ENCODE data around the gene NCOA7. TPM values are rescaled to one million over a fixed set of nuclear protein-coding genes. Genes with fewer than 3 reads are reported as not detected.
"Not testable (repeated sequence)": the region's sequence is repeated elsewhere in the genome, so short reads cannot be mapped to it uniquely, and the experiment has no call there.

The NCOA7 gene
- total and polyA plus RNA-seq, 5 donors from 2014 or later = 12.6 to 41.9 (median 14.3) TPM

- Mint-ChIP-seq H3K36me3 (no peaks in the 10 kb centered on the region), H3K27ac (no peak overlapping the region), H3K4me1 (peaks cover 0 to 4% (median 0%) of the 10 kb centered on the region in 4 donors), H3K4me3 (no peak overlapping the region), H3K27me3 (peaks cover 24% of the 10 kb centered on the region), H3K9me3 (no peaks in the 10 kb centered on the region)
- no peak overlapping the region for H3K4me3 ChIP-seq (ENCODE audit: low read depth, low read length)
- ATAC-seq (ENCODE audit: low read depth in 2 of 2) = no peak
- H3K27ac ChIP-seq (ENCODE audit: insufficient read depth, low read length, poor library complexity, severe bottlenecking) = no peak overlapping the region
- H3K4me1 ChIP-seq (ENCODE audit: control insufficient read depth, insufficient read depth, low read length, poor library complexity, severe bottlenecking) = no peaks in the 10 kb centered on the region
- H3K9me3 ChIP-seq (ENCODE audit: control insufficient read depth in 2 of 2, low read length in 2 of 2) = no peaks in the 10 kb centered on the region
- H3K27me3 ChIP-seq (ENCODE audit: control insufficient read depth, insufficient read depth, low read length) = peaks cover 8% of the 10 kb centered on the region
- H3K36me3 ChIP-seq (ENCODE audit: control insufficient read depth, insufficient read depth, low read length) = no peaks in the 10 kb centered on the region
- DNase-seq = no peak
Observed at GRCh38 chr6:125944896-125945295, 154.1 kb downstream of the NCOA7 start.

- peaks cover 19% of the 10 kb centered on the region for H3K27me3 Mint-ChIP-seq
- peaks cover 0 to 4% (median 0%) of the 10 kb centered on the region in 4 donors for H3K4me1 Mint-ChIP-seq
- H3K36me3 Mint-ChIP-seq = no peaks in the 10 kb centered on the region
- no peaks in the 10 kb centered on the region for H3K36me3 ChIP-seq (ENCODE audit: control insufficient read depth, insufficient read depth, low read length)
- H3K4me1 ChIP-seq (ENCODE audit: control insufficient read depth, insufficient read depth, low read length, poor library complexity, severe bottlenecking) = no peaks in the 10 kb centered on the region
- peaks cover 8% of the 10 kb centered on the region for H3K27me3 ChIP-seq (ENCODE audit: control insufficient read depth, insufficient read depth, low read length)
- no peaks in the 10 kb centered on the region for H3K9me3 Mint-ChIP-seq
- DNase-seq (no peak), ATAC-seq (ENCODE audit: low read depth in 2 of 2) (no peak)
- no peak overlapping the region for H3K27ac ChIP-seq (ENCODE audit: insufficient read depth, low read length, poor library complexity, severe bottlenecking)
- no peaks in the 10 kb centered on the region for H3K9me3 ChIP-seq (ENCODE audit: control insufficient read depth in 2 of 2, low read length in 2 of 2)
- H3K4me3 ChIP-seq (ENCODE audit: low read depth, low read length) = no peak overlapping the region
- peak overlapping the region in 1 of 4 donors; percentile 5 for H3K4me3 Mint-ChIP-seq
- no peak overlapping the region for H3K27ac Mint-ChIP-seq
Observed at GRCh38 chr6:125945378-125946141, 154.8 kb downstream of the NCOA7 start.

- Mint-ChIP-seq H3K9me3 (no peaks in the 10 kb centered on the region), H3K36me3 (no peaks in the 10 kb centered on the region), H3K27ac (no peak overlapping the region), H3K4me3 (no peak overlapping the region), H3K27me3 (peaks cover 24% of the 10 kb centered on the region), H3K4me1 (peaks cover 0 to 4% (median 0%) of the 10 kb centered on the region in 4 donors)
- no peak for DNase-seq
- H3K4me3 ChIP-seq (ENCODE audit: low read depth, low read length) = no peak overlapping the region
- H3K36me3 ChIP-seq (ENCODE audit: control insufficient read depth, insufficient read depth, low read length) = no peaks in the 10 kb centered on the region
- no peak for ATAC-seq (ENCODE audit: low read depth in 2 of 2)
- H3K4me1 ChIP-seq (ENCODE audit: control insufficient read depth, insufficient read depth, low read length, poor library complexity, severe bottlenecking) = no peaks in the 10 kb centered on the region
- H3K27ac ChIP-seq (ENCODE audit: insufficient read depth, low read length, poor library complexity, severe bottlenecking) = no peak overlapping the region
- H3K9me3 ChIP-seq (ENCODE audit: control insufficient read depth in 2 of 2, low read length in 2 of 2) = no peaks in the 10 kb centered on the region
- H3K27me3 ChIP-seq (ENCODE audit: control insufficient read depth, insufficient read depth, low read length) = peaks cover 6% of the 10 kb centered on the region
Observed at GRCh38 chr6:125947615-125948014, 156.9 kb downstream of the NCOA7 start.

GRCh38 chr6:125948455-125948854 is 157.7 kb downstream of the NCOA7 start:
- Histone ChIP-seq H3K27ac (ENCODE audit: insufficient read depth, low read length, poor library complexity, severe bottlenecking) (no peak overlapping the region), H3K9me3 (ENCODE audit: control insufficient read depth in 2 of 2, low read length in 2 of 2) (no peaks in the 10 kb centered on the region), H3K36me3 (ENCODE audit: control insufficient read depth, insufficient read depth, low read length) (no peaks in the 10 kb centered on the region), H3K4me3 (ENCODE audit: low read depth, low read length) (no peak overlapping the region), H3K4me1 (ENCODE audit: control insufficient read depth, insufficient read depth, low read length, poor library complexity, severe bottlenecking) (no peaks in the 10 kb centered on the region), H3K27me3 (ENCODE audit: control insufficient read depth, insufficient read depth, low read length) (peaks cover 6% of the 10 kb centered on the region)
- peaks cover 24% of the 10 kb centered on the region for H3K27me3 Mint-ChIP-seq
- DNase-seq (no peak), ATAC-seq (ENCODE audit: low read depth in 2 of 2) (no peak)
- no peaks in the 10 kb centered on the region for H3K36me3 Mint-ChIP-seq
- no peak overlapping the region for H3K27ac Mint-ChIP-seq
- H3K4me3 Mint-ChIP-seq = no peak overlapping the region
- peaks cover 0 to 4% (median 0%) of the 10 kb centered on the region in 4 donors for H3K4me1 Mint-ChIP-seq
- H3K9me3 Mint-ChIP-seq = no peaks in the 10 kb centered on the region

GRCh38 chr6:125949069-125949468 is 158.3 kb downstream of the NCOA7 start:
- Mint-ChIP-seq H3K4me1 (no peaks in the 10 kb centered on the region), H3K36me3 (no peaks in the 10 kb centered on the region), H3K9me3 (no peaks in the 10 kb centered on the region), H3K27ac (no peak overlapping the region), H3K27me3 (peaks cover 24% of the 10 kb centered on the region), H3K4me3 (no peak overlapping the region)
- H3K27ac ChIP-seq (ENCODE audit: insufficient read depth, low read length, poor library complexity, severe bottlenecking) = no peak overlapping the region
- no peaks in the 10 kb centered on the region for H3K36me3 ChIP-seq (ENCODE audit: control insufficient read depth, insufficient read depth, low read length)
- H3K9me3 ChIP-seq (ENCODE audit: control insufficient read depth in 2 of 2, low read length in 2 of 2) = no peaks in the 10 kb centered on the region
- DNase-seq (no peak), ATAC-seq (ENCODE audit: low read depth in 2 of 2) (no peak)
- no peaks in the 10 kb centered on the region for H3K4me1 ChIP-seq (ENCODE audit: control insufficient read depth, insufficient read depth, low read length, poor library complexity, severe bottlenecking)
- H3K27me3 ChIP-seq (ENCODE audit: control insufficient read depth, insufficient read depth, low read length) = peaks cover 4% of the 10 kb centered on the region
- no peak overlapping the region for H3K4me3 ChIP-seq (ENCODE audit: low read depth, low read length)

- H3K27me3 ChIP-seq (ENCODE audit: control insufficient read depth, insufficient read depth, low read length) = peaks cover 5% of the 10 kb centered on the region
- H3K4me1 Mint-ChIP-seq = no peaks in the 10 kb centered on the region
- no peak overlapping the region for H3K27ac Mint-ChIP-seq
- H3K27ac ChIP-seq (ENCODE audit: insufficient read depth, low read length, poor library complexity, severe bottlenecking) = no peak overlapping the region
- peaks cover 29% of the 10 kb centered on the region for H3K27me3 Mint-ChIP-seq
- H3K36me3 Mint-ChIP-seq = no peaks in the 10 kb centered on the region
- no peak for ATAC-seq (ENCODE audit: low read depth in 2 of 2)
- H3K9me3 Mint-ChIP-seq = no peaks in the 10 kb centered on the region
- no peaks in the 10 kb centered on the region for H3K9me3 ChIP-seq (ENCODE audit: control insufficient read depth in 2 of 2, low read length in 2 of 2)
- H3K4me3 Mint-ChIP-seq = no peak overlapping the region
- no peaks in the 10 kb centered on the region for H3K4me1 ChIP-seq (ENCODE audit: control insufficient read depth, insufficient read depth, low read length, poor library complexity, severe bottlenecking)
- no peak for DNase-seq
- H3K4me3 ChIP-seq (ENCODE audit: low read depth, low read length) = no peak overlapping the region
- H3K36me3 ChIP-seq (ENCODE audit: control insufficient read depth, insufficient read depth, low read length) = no peaks in the 10 kb centered on the region
Observed at GRCh38 chr6:125950293-125950692, 159.5 kb downstream of the NCOA7 start.

GRCh38 chr6:125950716-125951115 is 160.0 kb downstream of the NCOA7 start:
- peaks cover 26% of the 10 kb centered on the region for H3K27me3 Mint-ChIP-seq
- H3K4me3 Mint-ChIP-seq; H3K27ac ChIP-seq (ENCODE audit: insufficient read depth, low read length, poor library complexity, severe bottlenecking); H3K27ac Mint-ChIP-seq; H3K36me3 ChIP-seq (ENCODE audit: control insufficient read depth, insufficient read depth, low read length); H3K4me3 ChIP-seq (ENCODE audit: low read depth, low read length); H3K9me3 ChIP-seq (ENCODE audit: control insufficient read depth in 2 of 2, low read length in 2 of 2); ATAC-seq (ENCODE audit: low read depth in 2 of 2); H3K27me3 ChIP-seq (ENCODE audit: control insufficient read depth, insufficient read depth, low read length); H3K36me3 Mint-ChIP-seq; H3K4me1 ChIP-seq (ENCODE audit: control insufficient read depth, insufficient read depth, low read length, poor library complexity, severe bottlenecking); H3K9me3 Mint-ChIP-seq; H3K4me1 Mint-ChIP-seq; DNase-seq: not testable (repeated sequence)

- Histone ChIP-seq H3K9me3 (ENCODE audit: control insufficient read depth in 2 of 2, low read length in 2 of 2) (no peaks in the 10 kb centered on the region), H3K4me1 (ENCODE audit: control insufficient read depth, insufficient read depth, low read length, poor library complexity, severe bottlenecking) (no peaks in the 10 kb centered on the region), H3K27ac (ENCODE audit: insufficient read depth, low read length, poor library complexity, severe bottlenecking) (no peak overlapping the region), H3K36me3 (ENCODE audit: control insufficient read depth, insufficient read depth, low read length) (no peaks in the 10 kb centered on the region), H3K4me3 (ENCODE audit: low read depth, low read length) (no peak overlapping the region), H3K27me3 (ENCODE audit: control insufficient read depth, insufficient read depth, low read length) (peaks cover 2% of the 10 kb centered on the region)
- H3K27me3 Mint-ChIP-seq = peaks cover 24% of the 10 kb centered on the region
- no peak overlapping the region for H3K27ac Mint-ChIP-seq
- DNase-seq = no peak
- ATAC-seq (ENCODE audit: low read depth in 2 of 2) = no peak
- peak overlapping the region in 1 of 4 donors; percentile 47 for H3K4me3 Mint-ChIP-seq
- peaks cover 0 to 5% (median 3%) of the 10 kb centered on the region in 4 donors for H3K4me1 Mint-ChIP-seq
- no peaks in the 10 kb centered on the region for H3K36me3 Mint-ChIP-seq
- no peaks in the 10 kb centered on the region for H3K9me3 Mint-ChIP-seq
Observed at GRCh38 chr6:125951323-125951722, 160.6 kb downstream of the NCOA7 start.

Data from CD4-positive, CD25-positive, alpha-beta regulatory T cell (primary cell).